Measurements from ENCODE around the gene MACROD1.
A peak's percentile ranks its signal among the peaks of the same experiment; 100 is the strongest.

The MACROD1 gene

GRCh38 chr11:64110465-64111375 lies 55.2 kb downstream of the MACROD1 start:
- no peak for DNase-seq

DNA sequence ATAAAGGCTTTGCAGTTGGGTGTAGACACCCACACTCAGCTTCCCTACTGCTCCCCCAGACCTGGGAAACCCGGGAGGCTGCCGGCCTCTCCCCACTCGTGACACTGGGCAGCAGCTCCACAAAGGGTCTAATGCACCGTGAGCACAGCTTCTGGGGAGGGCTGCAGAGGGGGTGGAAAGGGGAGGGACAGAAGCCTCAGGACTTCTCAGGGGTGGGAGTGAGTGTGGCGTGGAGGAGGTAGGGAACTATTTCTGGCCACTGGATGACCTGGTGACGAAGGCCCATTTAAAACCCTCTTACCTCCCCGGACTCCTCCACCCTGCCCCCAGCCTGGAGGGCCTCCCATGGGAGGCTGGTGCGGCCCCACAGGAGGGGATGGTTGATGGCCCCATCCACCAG lies 56.6 kb downstream of the MACROD1 start:
- DNase-seq = no peak

DNA sequence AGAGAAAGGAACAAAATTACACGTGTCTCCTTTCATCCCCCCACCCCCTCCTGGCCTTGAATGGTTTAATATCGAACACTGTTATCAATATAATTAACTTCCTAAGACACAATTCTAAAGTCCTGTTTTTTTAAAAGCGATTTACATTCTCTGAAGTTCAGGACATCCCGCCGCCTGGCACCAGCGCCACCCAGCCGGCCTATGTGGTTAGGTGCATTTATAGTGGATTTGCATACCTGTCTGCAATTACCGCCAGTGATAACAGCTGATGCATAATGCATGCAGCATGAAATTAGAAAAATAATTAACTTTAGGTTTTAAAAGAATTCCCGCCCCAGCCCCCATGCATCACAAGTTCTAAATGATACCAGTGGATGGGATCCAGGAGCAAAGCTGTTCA lies 58.6 kb downstream of the MACROD1 start:
- no peak for DNase-seq

GRCh38 chr11:64104632-64105031 lies 61.3 kb downstream of the MACROD1 start:
- no peak for DNase-seq

DNA sequence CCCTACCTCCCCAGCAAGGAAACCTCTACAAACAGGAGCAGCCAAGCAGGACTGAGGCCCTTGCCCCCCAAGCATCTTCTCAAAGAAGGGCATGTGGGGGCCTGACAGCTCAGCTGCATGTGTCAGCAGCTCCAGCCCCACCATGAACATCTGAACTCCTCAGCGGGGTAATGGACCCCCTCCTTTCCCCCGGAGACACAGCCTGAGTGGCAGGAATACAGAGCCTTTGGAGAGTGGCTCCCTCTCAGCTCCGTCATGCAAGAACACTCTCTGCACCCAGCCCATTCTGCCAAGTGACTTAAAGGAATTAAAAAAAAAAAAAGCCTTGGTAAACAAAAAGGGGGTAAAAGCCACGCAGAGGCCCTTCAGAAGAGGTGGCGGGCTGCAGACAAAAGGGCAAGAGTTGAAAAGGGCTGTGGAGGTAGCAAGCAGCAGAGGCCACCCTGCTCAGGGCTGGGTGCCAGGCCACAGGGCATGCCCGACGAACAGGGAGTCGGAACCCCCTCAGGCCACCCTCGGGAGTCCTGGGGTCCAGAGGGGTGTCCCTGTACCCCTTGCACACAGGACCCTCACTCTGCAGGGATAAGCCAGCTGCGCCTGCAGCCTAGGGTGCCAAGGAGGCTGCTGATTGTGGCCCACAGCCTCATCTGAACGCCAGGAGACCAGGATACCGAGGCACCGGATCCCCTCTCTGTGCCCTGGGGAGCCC lies 62.5 kb downstream of the MACROD1 start:
- no peak for DNase-seq

DNA sequence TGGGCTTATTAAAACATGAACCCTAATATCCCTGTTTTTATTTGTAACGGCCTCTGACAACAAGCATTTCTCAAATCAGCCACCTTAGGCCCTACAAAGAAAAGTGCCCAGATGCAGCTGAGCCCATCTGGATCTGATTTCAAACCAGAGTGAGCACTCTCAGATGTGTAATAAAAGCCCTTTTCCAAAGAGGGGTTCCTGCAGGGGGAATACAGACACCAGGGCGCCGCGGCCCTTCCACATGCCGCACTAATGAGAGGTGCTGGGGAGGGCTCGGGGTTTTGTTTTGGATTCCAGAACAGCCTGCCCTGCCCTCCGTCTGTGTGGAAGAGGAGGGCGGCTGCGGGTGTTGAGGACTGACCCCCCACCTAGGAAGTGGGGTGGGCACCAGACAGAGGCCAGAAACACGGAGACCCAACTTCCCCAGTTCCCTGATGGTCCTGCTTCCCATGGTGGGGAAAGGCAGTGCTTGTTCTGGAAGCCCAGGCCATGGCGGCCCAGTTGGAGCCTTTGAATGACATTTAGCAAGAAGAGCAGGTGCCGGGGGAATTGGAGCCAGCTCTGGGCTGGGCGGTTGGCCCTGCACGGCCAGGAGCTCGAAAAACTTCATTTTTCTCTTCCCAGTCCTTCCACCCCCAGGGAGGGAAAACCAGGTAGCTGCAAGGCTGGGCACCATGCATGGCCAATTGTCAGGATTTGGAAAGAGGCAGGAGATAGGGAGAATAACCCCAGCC lies 63.7 kb downstream of the MACROD1 start:
- peak; percentile 8 for DNase-seq

- DNase-seq = no peak
Observed at GRCh38 chr11:64101461-64101860, 64.5 kb downstream of the MACROD1 start.

- no peak for DNase-seq
Observed at GRCh38 chr11:64100782-64101353, 65.0 kb downstream of the MACROD1 start.

DNA sequence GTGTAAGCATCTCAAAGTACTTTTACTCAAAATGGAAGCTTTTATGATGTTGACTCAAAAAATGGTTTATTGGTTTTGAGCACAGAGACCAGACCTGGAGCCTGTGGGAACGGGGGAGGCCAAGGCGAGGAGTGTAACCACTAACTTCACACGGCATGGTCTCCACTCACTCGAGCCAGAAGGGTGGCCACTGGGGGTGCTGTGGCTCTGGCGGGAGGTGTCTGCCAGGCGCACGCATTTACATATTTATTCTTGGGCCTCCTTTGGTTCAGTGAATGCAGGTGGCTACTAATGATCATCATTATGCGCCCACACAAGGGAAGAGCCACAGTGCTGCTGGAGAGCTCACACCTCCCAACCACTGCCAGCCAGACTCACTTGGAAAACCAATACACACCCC lies 65.6 kb downstream of the MACROD1 start:
- no peak for DNase-seq

DNA sequence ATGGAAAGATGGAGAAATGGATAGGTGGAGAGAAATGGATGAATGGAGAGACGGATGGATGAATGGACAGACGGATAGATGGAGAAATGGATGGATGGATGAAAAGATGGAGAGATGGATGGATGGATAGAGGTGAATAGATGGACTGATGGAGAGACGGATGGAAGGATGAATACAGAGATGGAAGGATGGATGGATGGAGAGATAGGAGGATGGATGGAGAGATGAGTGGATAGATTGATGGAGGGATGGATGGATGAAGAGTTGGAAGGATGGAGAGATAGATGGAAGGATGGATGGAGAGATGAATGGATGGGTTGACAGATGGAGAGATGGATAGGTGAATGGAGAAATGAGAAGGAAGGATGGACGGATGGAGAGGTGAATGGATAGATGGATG lies 66.5 kb downstream of the MACROD1 start:
- DNase-seq = no peak

DNA sequence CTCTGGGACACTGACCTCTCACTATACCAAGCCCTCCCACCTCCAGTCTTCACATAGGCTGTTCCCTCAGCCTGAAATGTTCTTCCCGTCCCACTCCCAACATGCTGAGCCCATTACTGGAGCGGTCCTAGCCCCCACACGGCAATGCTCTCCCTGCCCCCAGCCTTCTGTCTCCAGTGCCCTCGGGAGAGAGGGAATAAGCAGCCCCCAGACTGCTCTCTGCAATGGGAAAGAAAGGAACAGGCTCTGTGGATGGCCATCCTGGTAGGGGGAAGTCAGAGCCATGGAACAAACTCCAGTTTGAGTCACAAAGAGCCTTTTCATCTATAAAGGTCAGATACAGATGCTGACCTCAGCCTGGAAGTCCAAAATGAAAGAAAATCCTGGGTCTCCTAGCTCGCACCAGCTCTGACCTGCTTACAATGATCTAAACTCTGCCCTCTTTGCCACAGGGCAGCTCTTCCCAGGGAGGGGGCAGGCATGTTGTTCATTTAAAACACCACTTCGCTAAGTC lies 67.5 kb downstream of the MACROD1 start:
- DNase-seq = no peak

DNA sequence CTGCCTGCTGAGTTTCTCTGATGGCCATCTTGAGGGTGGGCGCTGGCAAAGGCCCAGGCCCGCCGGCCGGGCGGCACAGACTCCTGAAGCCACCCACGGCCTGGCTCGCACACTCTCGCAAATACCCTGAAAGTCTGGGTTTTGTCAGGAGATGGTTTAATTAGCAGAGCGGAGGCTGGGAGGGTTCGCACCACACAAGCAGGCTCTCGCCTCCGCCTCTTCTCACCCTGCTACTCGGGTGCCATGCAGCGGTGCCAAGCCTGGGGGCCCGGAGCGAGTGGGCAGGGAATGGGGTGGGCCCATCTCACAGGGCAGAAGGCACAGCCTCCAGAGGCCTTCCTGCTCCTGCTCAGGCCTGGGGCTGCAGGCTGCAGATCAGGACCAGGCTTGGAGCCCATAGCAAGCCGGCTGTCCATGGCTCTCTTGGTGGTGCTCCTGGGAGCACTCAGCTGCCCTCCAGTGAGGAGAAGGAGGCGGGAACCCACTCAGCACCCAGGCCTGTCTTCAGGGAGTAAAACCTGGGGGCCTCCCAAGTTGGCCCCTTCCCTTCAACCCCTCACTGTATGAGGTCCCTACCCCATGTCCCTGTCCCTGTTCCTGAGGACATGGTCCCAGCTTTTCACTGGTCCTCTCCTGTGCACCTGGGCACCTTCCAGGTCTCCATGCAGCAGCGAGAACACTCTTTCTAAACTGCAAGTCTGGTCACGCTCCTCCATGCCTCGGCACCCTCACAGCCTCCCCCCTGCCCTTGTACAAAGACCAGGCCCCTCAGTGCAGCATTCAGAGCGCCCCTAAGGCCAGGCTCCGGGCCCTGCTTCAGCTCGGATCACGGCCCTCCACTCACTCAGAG lies 68.2 kb downstream of the MACROD1 start:
- DNase-seq = no peak

GRCh38 chr11:64096835-64097234 lies 69.1 kb downstream of the MACROD1 start:
- no peak for DNase-seq

DNA sequence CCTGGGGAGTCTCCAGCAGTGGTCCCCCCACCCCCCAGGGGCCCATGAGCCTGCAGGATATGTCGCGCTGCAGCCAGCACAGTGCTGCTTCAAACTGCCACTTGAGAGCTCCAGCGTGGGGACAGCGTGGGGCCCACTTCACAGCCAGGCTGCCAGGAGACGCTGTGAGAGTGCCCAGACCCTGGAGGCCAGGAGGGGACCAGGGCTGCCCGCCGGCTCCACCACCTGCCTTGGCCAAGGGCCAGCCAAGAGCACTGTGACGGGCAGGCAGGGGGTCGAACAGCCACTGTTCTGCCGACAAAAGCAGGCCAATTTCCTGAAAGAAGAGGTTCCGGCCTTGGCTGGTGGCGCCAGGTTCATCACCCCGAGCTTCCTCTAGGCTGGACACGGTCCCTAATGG lies 70.0 kb downstream of the MACROD1 start:
- no peak for DNase-seq

DNA sequence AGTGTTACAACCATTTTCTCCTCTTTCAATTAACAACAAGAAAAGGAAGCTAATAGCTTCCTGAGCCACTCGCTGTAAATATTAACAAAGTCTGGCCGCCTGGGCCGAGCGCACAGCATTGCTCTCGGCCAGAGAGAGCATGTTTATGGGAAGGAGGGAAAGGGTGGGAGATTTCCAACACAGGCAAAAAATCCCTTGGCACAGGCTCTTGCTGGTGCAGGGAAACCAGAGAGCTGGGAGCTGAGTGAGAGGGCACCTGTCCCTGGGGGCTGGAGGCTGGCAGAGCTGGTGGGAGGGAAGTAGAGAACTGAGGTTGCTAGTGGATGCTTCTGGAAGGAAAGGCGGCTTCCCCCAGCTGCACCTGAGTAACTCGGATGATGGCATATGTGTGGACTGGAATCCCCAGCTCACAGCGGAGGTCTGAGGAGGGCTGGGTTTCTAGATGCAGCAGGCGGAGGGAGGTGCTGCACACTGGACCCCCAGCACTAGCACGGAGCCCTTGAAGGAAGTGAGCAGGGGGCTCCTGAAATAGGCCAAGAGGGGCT lies 70.6 kb downstream of the MACROD1 start:
- no peak for DNase-seq

GRCh38 chr11:64094463-64095260 lies 71.3 kb downstream of the MACROD1 start:
- peak; percentile 86 for DNase-seq

DNA sequence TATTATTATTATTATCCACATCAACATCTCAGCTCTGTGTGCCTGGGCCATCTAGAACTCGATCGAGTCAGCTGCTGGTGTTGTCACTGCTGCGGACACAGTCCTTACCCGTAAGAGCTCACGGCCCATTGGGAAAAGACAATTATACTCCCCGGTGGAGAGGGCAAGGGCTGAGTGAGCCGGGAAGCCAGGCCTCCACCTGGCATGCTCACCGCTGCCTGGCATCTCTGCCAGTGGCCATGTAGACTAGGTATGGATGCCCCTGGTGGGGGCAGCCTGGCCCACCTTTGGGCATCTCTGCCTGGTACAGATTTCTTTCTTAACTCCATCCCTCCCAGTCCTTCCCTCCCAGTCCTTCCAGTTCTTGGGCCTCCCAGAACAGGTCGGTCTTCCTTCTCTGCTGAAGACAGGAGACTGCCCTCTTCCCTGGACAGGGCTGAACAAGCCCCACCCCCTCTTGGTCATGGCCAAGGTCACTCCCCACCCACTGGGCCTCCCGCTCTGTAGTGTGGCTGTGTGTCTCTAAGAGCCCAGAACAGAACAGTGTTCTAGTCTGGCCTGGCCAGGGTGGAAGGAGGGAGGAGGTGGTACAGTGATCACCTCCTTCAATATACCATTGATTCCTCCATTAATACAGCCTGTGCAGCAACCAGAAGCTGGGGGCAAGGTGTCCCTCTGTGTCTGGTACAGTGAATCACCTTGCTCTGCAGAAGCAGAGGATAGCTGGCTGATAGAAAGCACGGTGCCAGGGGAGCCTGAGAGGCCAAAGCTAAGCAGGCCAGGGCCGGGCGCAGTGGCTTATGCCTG lies 72.5 kb downstream of the MACROD1 start:
- DNase-seq = no peak

DNA sequence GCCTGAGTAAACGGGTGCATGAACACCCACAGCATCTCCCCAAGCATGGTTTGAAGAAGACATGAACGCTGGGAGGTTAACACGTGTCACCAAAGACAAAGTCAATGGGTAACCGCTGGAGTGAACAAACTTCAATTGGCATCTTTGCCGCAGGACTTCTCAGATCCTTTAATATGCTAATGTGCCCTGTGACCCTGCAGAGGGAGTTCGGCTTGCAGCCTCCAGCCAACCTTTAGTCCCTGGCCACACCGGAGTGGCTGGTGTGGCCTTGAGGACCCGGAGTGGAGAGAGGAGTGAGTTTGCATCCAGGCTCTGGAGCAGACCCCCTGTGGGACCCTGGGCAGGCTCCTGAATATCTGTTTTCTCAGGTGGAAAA lies 73.2 kb downstream of the MACROD1 start:
- DNase-seq = no peak

DNA sequence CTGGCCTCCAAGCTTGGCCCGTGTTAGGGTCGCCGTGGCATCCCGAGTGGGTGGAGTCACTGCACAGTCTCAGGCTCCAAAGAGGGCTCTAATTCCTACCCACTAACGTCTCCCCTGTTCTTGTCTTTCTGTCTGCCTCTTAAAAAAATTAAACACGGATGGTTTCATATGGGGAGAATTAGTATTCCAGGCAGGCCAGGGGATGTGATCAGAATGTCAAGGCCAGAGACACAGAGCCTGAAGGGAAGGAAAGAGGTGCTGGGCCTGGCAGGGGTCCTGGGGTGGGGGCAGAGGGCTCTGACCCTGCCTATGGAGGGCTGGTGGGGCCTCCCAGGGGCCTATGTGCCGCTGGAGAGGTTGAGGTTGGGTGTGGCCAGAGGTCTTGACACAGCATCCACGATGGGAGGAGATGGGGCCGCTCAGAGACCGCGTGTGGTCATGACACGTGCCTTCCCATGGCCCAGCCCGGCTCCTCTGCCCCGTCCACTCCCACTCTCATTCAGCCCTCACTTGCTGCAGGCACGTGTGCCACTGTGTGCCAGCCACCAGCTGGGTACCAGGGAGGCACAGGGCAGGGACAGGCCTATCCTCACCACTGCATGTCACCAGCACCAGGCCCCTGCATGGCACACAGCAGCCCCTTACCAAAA lies 73.7 kb downstream of the MACROD1 start:
- peak; percentile 6 for DNase-seq
